ENCODE results near the gene CCHCR1. TPM values are rescaled to one million over a fixed set of nuclear protein-coding genes. Genes with fewer than 3 reads are reported as not detected.

Gene CCHCR1
- total and polyA plus RNA-seq, 7 donors: 8.7 to 39.3 (median 13.7) TPM

GRCh38 chr6:31118178-31118577 lies 39.4 kb downstream of the CCHCR1 start:
- intact Hi-C loops (cut with DNase I): no loop called here
- no peaks in the 10 kb centered on the region for H3K36me3 ChIP-seq
- DNase-seq: no peak
- H3K9me3 ChIP-seq: no peaks in the 10 kb centered on the region
- TF ChIP-seq POLR2AphosphoS5 (IDR thresholded peaks at IDR 0.05) (no peak), POLR2A (IDR thresholded peaks at IDR 0.05) (no peak), EP300 (IDR thresholded peaks at IDR 0.05) (no peak), CTCF (IDR thresholded peaks at IDR 0.05) (no peak)
- WGBS, 2 donors: 80 to 90% methylated on average over 7 of the region's 7 CpGs
- no peak overlapping the region for H3K27ac ChIP-seq
- no peaks in the 10 kb centered on the region for H3K27me3 ChIP-seq
- H3K4me1 ChIP-seq: peaks cover 0 to 56% (median 45%) of the 10 kb centered on the region in 4 donors
- H3K4me3 ChIP-seq: no peak overlapping the region

DNA sequence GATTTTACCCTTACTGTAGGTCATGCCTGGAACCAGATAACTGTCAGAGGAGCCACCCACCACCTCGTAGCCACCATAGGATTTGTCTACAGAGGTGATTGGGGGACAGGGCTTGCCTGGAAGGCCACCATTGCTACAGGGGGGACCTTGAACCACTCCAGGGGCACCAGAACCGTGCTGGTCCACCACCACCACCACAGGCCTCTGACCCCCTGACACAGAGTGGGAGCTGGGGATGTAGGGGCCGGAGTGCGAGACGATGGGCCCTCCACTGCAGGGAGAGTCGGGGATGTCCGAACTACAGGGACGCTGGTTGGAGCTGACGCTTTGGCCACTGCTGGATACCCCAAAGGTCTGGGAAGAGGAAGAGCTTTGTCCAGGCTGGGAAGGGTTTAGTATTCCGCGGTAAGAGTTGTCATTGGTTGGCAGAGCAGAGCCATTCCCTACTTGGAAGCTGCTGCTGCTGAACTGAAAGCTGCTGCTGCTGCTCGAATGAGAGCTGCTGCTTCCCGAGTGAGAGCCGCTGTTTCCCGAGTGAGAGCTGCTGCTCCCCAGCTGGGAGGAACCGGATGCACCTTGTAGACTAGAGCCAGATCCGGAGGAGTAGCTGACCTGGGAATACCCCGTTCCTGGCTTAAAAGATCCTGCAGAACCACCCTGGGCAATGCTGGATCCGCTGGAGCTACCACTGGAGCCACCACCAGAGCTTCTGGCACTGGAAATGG lies 40.8 kb downstream of the CCHCR1 start:
- H3K27ac ChIP-seq: peak overlapping the region in 3 of 4 donors; percentile 59 to 63 (median 60)
- no peak for DNase-seq
- H3K27me3 ChIP-seq: no peaks in the 10 kb centered on the region
- no peaks in the 10 kb centered on the region for H3K36me3 ChIP-seq
- 83 to 89% methylated on average over 19 of the region's 19 CpGs for WGBS, 2 donors
- H3K4me1 ChIP-seq: peaks cover 0 to 43% (median 32%) of the 10 kb centered on the region in 4 donors
- no peaks in the 10 kb centered on the region for H3K9me3 ChIP-seq
- intact Hi-C loops (cut with DNase I): no loop called here
- TF ChIP-seq EP300 (IDR thresholded peaks at IDR 0.05): no peak
- peak in 2 of 4 donors; percentile 16 to 49 for TF ChIP-seq POLR2AphosphoS5 (IDR thresholded peaks at IDR 0.05)
- no peak for TF ChIP-seq CTCF (IDR thresholded peaks at IDR 0.05)
- TF ChIP-seq POLR2A (IDR thresholded peaks at IDR 0.05): no peak
- H3K4me3 ChIP-seq: peak overlapping the region in 3 of 4 donors; percentile 19 to 36 (median 30)

DNA sequence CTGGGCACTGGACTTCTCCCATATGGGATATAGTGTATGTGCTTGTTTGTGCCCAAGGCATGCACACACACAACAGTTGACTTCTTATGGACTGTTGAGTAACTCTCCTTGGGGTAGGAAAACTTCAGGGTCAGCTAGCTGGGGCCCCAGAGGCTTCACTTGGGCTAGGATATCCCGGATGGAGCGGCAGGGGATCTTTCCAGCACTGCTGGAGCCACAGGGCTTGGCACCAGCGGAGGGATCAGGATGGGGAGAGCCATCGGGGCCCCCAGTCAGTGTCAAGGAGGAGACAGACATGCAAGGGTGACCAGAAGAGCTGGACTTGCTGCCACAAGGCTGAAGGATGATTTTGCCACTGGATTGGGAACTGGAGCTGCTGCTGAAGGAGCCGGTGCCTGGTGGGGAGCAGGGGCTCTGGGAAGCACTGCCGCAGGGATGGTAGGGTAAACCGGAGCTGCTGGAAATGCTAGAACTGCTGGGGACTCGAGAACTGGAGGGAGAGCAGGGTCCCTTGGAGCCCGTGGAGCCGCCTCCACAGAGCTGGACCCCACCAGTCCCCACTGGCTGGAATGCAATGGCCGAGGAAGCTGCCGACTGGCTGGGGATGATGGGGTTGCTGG lies 41.6 kb downstream of the CCHCR1 start:
- Histone ChIP-seq H3K27me3 (no peaks in the 10 kb centered on the region), H3K36me3 (no peaks in the 10 kb centered on the region), H3K4me3 (no peak overlapping the region), H3K4me1 (peaks cover 0 to 42% (median 31%) of the 10 kb centered on the region in 4 donors), H3K9me3 (no peaks in the 10 kb centered on the region), H3K27ac (peak overlapping the region in 2 of 4 donors; percentile 60 to 63)
- no peak for DNase-seq
- intact Hi-C loops (cut with DNase I): no loop called here
- TF ChIP-seq POLR2A (IDR thresholded peaks at IDR 0.05): no peak
- TF ChIP-seq EP300 (IDR thresholded peaks at IDR 0.05): no peak
- no peak for TF ChIP-seq CTCF (IDR thresholded peaks at IDR 0.05)
- TF ChIP-seq POLR2AphosphoS5 (IDR thresholded peaks at IDR 0.05): no peak
- WGBS, 2 donors: 93 to 94% methylated on average over 12 of the region's 12 CpGs

- no peak for TF ChIP-seq EP300 (IDR thresholded peaks at IDR 0.05)
- no peak for TF ChIP-seq POLR2A (IDR thresholded peaks at IDR 0.05)
- TF ChIP-seq CTCF (IDR thresholded peaks at IDR 0.05): no peak
- TF ChIP-seq POLR2AphosphoS5 (IDR thresholded peaks at IDR 0.05): no peak
- peak overlapping the region; percentile 6 to 35 (median 30) for H3K4me3 ChIP-seq
- no peaks in the 10 kb centered on the region for H3K9me3 ChIP-seq
- 23 to 48% methylated on average over 9 of the region's 9 CpGs for WGBS, 2 donors
- peak overlapping the region; percentile 59 to 78 (median 68) for H3K27ac ChIP-seq
- DNase-seq: no peak
- H3K36me3 ChIP-seq: no peaks in the 10 kb centered on the region
- peaks cover 0 to 42% (median 31%) of the 10 kb centered on the region in 4 donors for H3K4me1 ChIP-seq
- intact Hi-C loops (cut with DNase I): no loop called here
- no peaks in the 10 kb centered on the region for H3K27me3 ChIP-seq
Observed at GRCh38 chr6:31114970-31115849, 42.4 kb downstream of the CCHCR1 start.
